SK-N-MC (cell line): ENCODE measurements around the gene RINT1.

ENCODE experiments used
- FOXP2 ChIP-seq: optimal IDR thresholded peaks from 2 replicates; pipeline ENCODE3; 2011; ENCODE audit warnings: mild to moderate bottlenecking, moderate library complexity; ENCODE audit not compliant: insufficient read depth; ENCODE audit errors: extremely low read length, control extremely low read depth
- POLR2AphosphoS5 ChIP-seq: IDR thresholded peaks from 2 replicates; pipeline ENCODE4 v1.6.1; 2012; ENCODE audit warnings: mild to moderate bottlenecking, low read depth, low read length, borderline replicate concordance

GRCh38 chr7:105512926-105513526 is 19.0 kb upstream of the RINT1 start:
- no peak for TF ChIP-seq POLR2AphosphoS5
- no peak for TF ChIP-seq FOXP2
